IPS-NIHi11 (cell line): ENCODE results near the gene ADAMTS18.
"Not testable (repeated sequence)": the region's sequence is repeated elsewhere in the genome, so short reads cannot be mapped to it uniquely, and the experiment has no call there.

Experiments used
- DNase-seq: peaks from one replicate; pipeline ENCODE4 v3.0.0; 2012; ENCODE audit warnings: mixed read lengths, low spot score

Gene ADAMTS18

GRCh38 chr16:77434530-77435271 lies at the start of gene ADAMTS18:
Gene ADAMTS18 (minus strand): TSS chr16:77435034. CDS start chr16:77434695, 339 bp downstream.
- DNase-seq, result peak; percentile 65

- DNase-seq, result no peak
Measured at GRCh38 chr16:77480681-77481315, 46.0 kb upstream of the ADAMTS18 start.

- no peak for DNase-seq
Measured at GRCh38 chr16:77472262-77472661, 37.4 kb upstream of the ADAMTS18 start.

- DNase-seq, result no peak
Measured at GRCh38 chr16:77470851-77471250, 36.0 kb upstream of the ADAMTS18 start.

GRCh38 chr16:77469634-77470033 lies 34.8 kb upstream of the ADAMTS18 start:
- no peak for DNase-seq

GRCh38 chr16:77468831-77469230 lies 34.0 kb upstream of the ADAMTS18 start:
- no peak for DNase-seq

GRCh38 chr16:77467821-77468335 lies 33.0 kb upstream of the ADAMTS18 start:
- DNase-seq, result no peak

- not testable (repeated sequence) for DNase-seq
Measured at GRCh38 chr16:77463659-77464058, 28.8 kb upstream of the ADAMTS18 start.

- DNase-seq, result no peak
Measured at GRCh38 chr16:77462894-77463293, 28.1 kb upstream of the ADAMTS18 start.

GRCh38 chr16:77459534-77460254 lies 24.9 kb upstream of the ADAMTS18 start:
- DNase-seq, result no peak

- no peak for DNase-seq
Measured at GRCh38 chr16:77457046-77457445, 22.2 kb upstream of the ADAMTS18 start.

GRCh38 chr16:77452243-77452642 lies 17.4 kb upstream of the ADAMTS18 start:
- DNase-seq, result no peak

GRCh38 chr16:77450790-77451487 lies 16.1 kb upstream of the ADAMTS18 start:
- DNase-seq, result no peak

GRCh38 chr16:77449208-77449607 lies 14.4 kb upstream of the ADAMTS18 start:
- DNase-seq, result no peak

GRCh38 chr16:77445324-77445723 lies 10.5 kb upstream of the ADAMTS18 start:
- no peak for DNase-seq

- no peak for DNase-seq
Measured at GRCh38 chr16:77444147-77444460, 9.3 kb upstream of the ADAMTS18 start.

- DNase-seq, result no peak
Measured at GRCh38 chr16:77443357-77444146, 8.7 kb upstream of the ADAMTS18 start.

GRCh38 chr16:77442078-77442477 lies 7.2 kb upstream of the ADAMTS18 start:
- no peak for DNase-seq

GRCh38 chr16:77439106-77439505 lies 4.3 kb upstream of the ADAMTS18 start:
- DNase-seq, result no peak

GRCh38 chr16:77437859-77438258 lies 3.0 kb upstream of the ADAMTS18 start:
- no peak for DNase-seq

GRCh38 chr16:77435272-77435820 lies 512 bp upstream of the ADAMTS18 start:
- no peak for DNase-seq
